ENCODE results near the gene PRPF18. TPM values are rescaled to one million over a fixed set of nuclear protein-coding genes. Genes with fewer than 3 reads are reported as not detected.
"Not testable (repeated sequence)": the region's sequence is repeated elsewhere in the genome, so short reads cannot be mapped to it uniquely, and the experiment has no call there.

PRPF18 gene
- total RNA-seq (10 to 100 TPM; 21.0 to 21.6 TPM), polyA plus RNA-seq (10 to 100 TPM; 11.9 to 18.8 TPM)
- long read RNA-seq, donor 1, transcript PRPF18-202 (10 exons, 1,717 nt) = major isoform, 38 of 55 reads
- long read RNA-seq, donor 1, partial matches to known transcripts = 10 of 55 reads
- long read RNA-seq, donor 1, other reads (novel, unspliced or antisense) = 7 of 55 reads
- long read RNA-seq, donor 2, partial matches to known transcripts = 6 of 9 reads
- long read RNA-seq, donor 2, other reads (novel, unspliced or antisense) = 1 of 9 reads

- intact Hi-C loops (cut with DNase I) = no loop called here
- ATAC-seq (ENCODE audit: low FRiP score) = peak; percentile 98
- Histone ChIP-seq H3K4me3 (ENCODE audit: low read length in 2 of 2) (peak within 1 kb of the TSS; percentile 65 to 96), H3K4me1 (ENCODE audit: control insufficient read depth in 1 of 2, insufficient read depth in 2 of 2, low read length in 2 of 2) (no peaks in the 10 kb centered on the region), H3K9me3 (ENCODE audit: control insufficient read depth, low read length) (no peaks in the 10 kb centered on the region), H3K36me3 (ENCODE audit: control insufficient read depth in 1 of 2, insufficient read depth in 2 of 2, low read length in 1 of 2) (no peaks in the 10 kb centered on the region), H3K27me3 (ENCODE audit: control insufficient read depth in 1 of 2, insufficient read depth in 2 of 2, low read length in 1 of 2) (no peaks in the 10 kb centered on the region), H3K27ac (ENCODE audit: low read depth in 1 of 2, low read length in 2 of 2) (no peak within 1 kb of the TSS)
- WGBS, 2 donors = 0 to 1% methylated on average over 38 of the region's 38 CpGs
- peak; percentile 95 to 98 for DNase-seq
Measured at GRCh38 chr10:13586676-13587355, at the start of gene PRPF18. PRPF18 (plus strand) TSS chr10:13586965; CDS start chr10:13587087, 122 bp downstream.

GRCh38 chr10:13537985-13538384 lies 48.8 kb upstream of the PRPF18 start:
- DNase-seq; H3K9me3 ChIP-seq (ENCODE audit: control insufficient read depth, low read length); ATAC-seq (ENCODE audit: low FRiP score); H3K36me3 ChIP-seq (ENCODE audit: control insufficient read depth in 1 of 2, insufficient read depth in 2 of 2, low read length in 1 of 2); H3K4me1 ChIP-seq (ENCODE audit: control insufficient read depth in 1 of 2, insufficient read depth in 2 of 2, low read length in 2 of 2); H3K27me3 ChIP-seq (ENCODE audit: control insufficient read depth in 1 of 2, insufficient read depth in 2 of 2, low read length in 1 of 2); H3K27ac ChIP-seq (ENCODE audit: low read depth in 1 of 2, low read length in 2 of 2); H3K4me3 ChIP-seq (ENCODE audit: low read length in 2 of 2): not testable (repeated sequence)
- intact Hi-C loops (cut with DNase I) = loop anchor here in 1 of 2 donors (2.0 kb wide), 1 partner anchor 165 kb away; no protein-coding TSS in a partner anchor
- 68 to 69% methylated on average over 9 of the region's 9 CpGs for WGBS, 2 donors

GRCh38 chr10:13542533-13542932 lies 44.2 kb upstream of the PRPF18 start:
- Histone ChIP-seq H3K27me3 (ENCODE audit: control insufficient read depth in 1 of 2, insufficient read depth in 2 of 2, low read length in 1 of 2) (no peaks in the 10 kb centered on the region), H3K4me1 (ENCODE audit: control insufficient read depth in 1 of 2, insufficient read depth in 2 of 2, low read length in 2 of 2) (no peaks in the 10 kb centered on the region), H3K27ac (ENCODE audit: low read depth in 1 of 2, low read length in 2 of 2) (no peak overlapping the region), H3K36me3 (ENCODE audit: control insufficient read depth in 1 of 2, insufficient read depth in 2 of 2, low read length in 1 of 2) (no peaks in the 10 kb centered on the region), H3K4me3 (ENCODE audit: low read length in 2 of 2) (no peak overlapping the region), H3K9me3 (ENCODE audit: control insufficient read depth, low read length) (no peaks in the 10 kb centered on the region)
- DNase-seq (no peak), ATAC-seq (ENCODE audit: low FRiP score) (no peak)
- intact Hi-C loops (cut with DNase I) = no loop called here
- 79 to 82% methylated on average over 5 of the region's 5 CpGs for WGBS, 2 donors

GRCh38 chr10:13550802-13551201 lies 36.0 kb upstream of the PRPF18 start:
- no peaks in the 10 kb centered on the region for H3K4me1 ChIP-seq (ENCODE audit: control insufficient read depth in 1 of 2, insufficient read depth in 2 of 2, low read length in 2 of 2)
- no peak for DNase-seq
- WGBS, 2 donors = 82% methylated on average over 2 of the region's 2 CpGs
- H3K4me3 ChIP-seq (ENCODE audit: low read length in 2 of 2) = no peak overlapping the region
- H3K27me3 ChIP-seq (ENCODE audit: control insufficient read depth in 1 of 2, insufficient read depth in 2 of 2, low read length in 1 of 2) = peaks cover 0 to 3% of the 10 kb centered on the region in 2 donors
- H3K27ac ChIP-seq (ENCODE audit: low read depth in 1 of 2, low read length in 2 of 2) = no peak overlapping the region
- H3K36me3 ChIP-seq (ENCODE audit: control insufficient read depth in 1 of 2, insufficient read depth in 2 of 2, low read length in 1 of 2) = peaks cover 0 to 2% of the 10 kb centered on the region in 2 donors
- peaks cover 6% of the 10 kb centered on the region for H3K9me3 ChIP-seq (ENCODE audit: control insufficient read depth, low read length)
- ATAC-seq (ENCODE audit: low FRiP score) = no peak
- intact Hi-C loops (cut with DNase I) = no loop called here

GRCh38 chr10:13555884-13556510 lies 30.8 kb upstream of the PRPF18 start:
- WGBS, 2 donors = 57 to 61% methylated on average over 2 of the region's 2 CpGs
- no peaks in the 10 kb centered on the region for H3K4me1 ChIP-seq (ENCODE audit: control insufficient read depth in 1 of 2, insufficient read depth in 2 of 2, low read length in 2 of 2)
- H3K36me3 ChIP-seq (ENCODE audit: control insufficient read depth in 1 of 2, insufficient read depth in 2 of 2, low read length in 1 of 2) = no peaks in the 10 kb centered on the region
- DNase-seq (no peak), ATAC-seq (ENCODE audit: low FRiP score) (no peak)
- no peaks in the 10 kb centered on the region for H3K9me3 ChIP-seq (ENCODE audit: control insufficient read depth, low read length)
- no peaks in the 10 kb centered on the region for H3K27me3 ChIP-seq (ENCODE audit: control insufficient read depth in 1 of 2, insufficient read depth in 2 of 2, low read length in 1 of 2)
- no peak overlapping the region for H3K4me3 ChIP-seq (ENCODE audit: low read length in 2 of 2)
- H3K27ac ChIP-seq (ENCODE audit: low read depth in 1 of 2, low read length in 2 of 2) = no peak overlapping the region
- intact Hi-C loops (cut with DNase I) = no loop called here

- no peak for ATAC-seq (ENCODE audit: low FRiP score)
- WGBS, 2 donors = 61 to 67% methylated on average over 2 of the region's 2 CpGs
- intact Hi-C loops (cut with DNase I) = no loop called here
- Histone ChIP-seq H3K27me3 (ENCODE audit: control insufficient read depth in 1 of 2, insufficient read depth in 2 of 2, low read length in 1 of 2) (no peaks in the 10 kb centered on the region), H3K36me3 (ENCODE audit: control insufficient read depth in 1 of 2, insufficient read depth in 2 of 2, low read length in 1 of 2) (no peaks in the 10 kb centered on the region), H3K9me3 (ENCODE audit: control insufficient read depth, low read length) (no peaks in the 10 kb centered on the region), H3K4me1 (ENCODE audit: control insufficient read depth in 1 of 2, insufficient read depth in 2 of 2, low read length in 2 of 2) (no peaks in the 10 kb centered on the region), H3K4me3 (ENCODE audit: low read length in 2 of 2) (no peak overlapping the region), H3K27ac (ENCODE audit: low read depth in 1 of 2, low read length in 2 of 2) (no peak overlapping the region)
- DNase-seq = no peak
Measured at GRCh38 chr10:13559124-13559700, 27.6 kb upstream of the PRPF18 start.

GRCh38 chr10:13560597-13560996 lies 26.2 kb upstream of the PRPF18 start:
- Histone ChIP-seq H3K27ac (ENCODE audit: low read depth in 1 of 2, low read length in 2 of 2) (no peak overlapping the region), H3K9me3 (ENCODE audit: control insufficient read depth, low read length) (no peaks in the 10 kb centered on the region), H3K27me3 (ENCODE audit: control insufficient read depth in 1 of 2, insufficient read depth in 2 of 2, low read length in 1 of 2) (no peaks in the 10 kb centered on the region), H3K4me1 (ENCODE audit: control insufficient read depth in 1 of 2, insufficient read depth in 2 of 2, low read length in 2 of 2) (no peaks in the 10 kb centered on the region), H3K36me3 (ENCODE audit: control insufficient read depth in 1 of 2, insufficient read depth in 2 of 2, low read length in 1 of 2) (no peaks in the 10 kb centered on the region), H3K4me3 (ENCODE audit: low read length in 2 of 2) (no peak overlapping the region)
- no peak for ATAC-seq (ENCODE audit: low FRiP score)
- no peak for DNase-seq
- intact Hi-C loops (cut with DNase I) = no loop called here

- no peaks in the 10 kb centered on the region for H3K9me3 ChIP-seq (ENCODE audit: control insufficient read depth, low read length)
- WGBS, 2 donors = 94 to 97% methylated on average over 11 of the region's 11 CpGs
- intact Hi-C loops (cut with DNase I) = no loop called here
- H3K36me3 ChIP-seq (ENCODE audit: control insufficient read depth in 1 of 2, insufficient read depth in 2 of 2, low read length in 1 of 2) = no peaks in the 10 kb centered on the region
- ATAC-seq (ENCODE audit: low FRiP score) = no peak
- no peaks in the 10 kb centered on the region for H3K4me1 ChIP-seq (ENCODE audit: control insufficient read depth in 1 of 2, insufficient read depth in 2 of 2, low read length in 2 of 2)
- H3K4me3 ChIP-seq (ENCODE audit: low read length in 2 of 2) = no peak overlapping the region
- no peak overlapping the region for H3K27ac ChIP-seq (ENCODE audit: low read depth in 1 of 2, low read length in 2 of 2)
- H3K27me3 ChIP-seq (ENCODE audit: control insufficient read depth in 1 of 2, insufficient read depth in 2 of 2, low read length in 1 of 2) = no peaks in the 10 kb centered on the region
- DNase-seq = no peak
Measured at GRCh38 chr10:13563481-13564445, 23.0 kb upstream of the PRPF18 start.
